GM12875 (cell line): ENCODE results near the gene TACR1.
A peak's percentile ranks its signal among the peaks of the same experiment; 100 is the strongest.
"Not testable (repeated sequence)": the region's sequence is repeated elsewhere in the genome, so short reads cannot be mapped to it uniquely, and the experiment has no call there.

Experiments used
- H3K4me3 ChIP-seq: one replicate; pipeline ENCODE4 v1.5.1; 2011; ENCODE audit warnings: low read depth, low read length, control low read depth
- CTCF ChIP-seq: IDR thresholded peaks from 2 replicates; pipeline ENCODE4 v1.5.1; 2011; ENCODE audit warnings: low read depth, mild to moderate bottlenecking, control low read depth, inconsistent platforms, low read length, moderate library complexity, borderline replicate concordance; ENCODE audit not compliant: insufficient read depth

The TACR1 gene

GRCh38 chr2:75199428-75200011 lies at the start of gene TACR1:
Gene TACR1, minus strand, starts transcription at chr2:75199520. Its CDS starts 586 bp downstream, at chr2:75198934.
- peak; percentile 82 for TF ChIP-seq CTCF

GRCh38 chr2:75248581-75248980 lies 49.3 kb upstream of the TACR1 start:
- H3K4me3 ChIP-seq, result not testable (repeated sequence)

More at GRCh38 chr2:75199428-75200011, at the start of gene TACR1:
- H3K4me3 ChIP-seq, result peak within 1 kb of the TSS; percentile 33

- no peak for TF ChIP-seq CTCF
Observed at GRCh38 chr2:75246441-75247167, 47.3 kb upstream of the TACR1 start.

GRCh38 chr2:75243219-75243618 lies 43.9 kb upstream of the TACR1 start:
- no peak overlapping the region for H3K4me3 ChIP-seq
- no peak for TF ChIP-seq CTCF

More at GRCh38 chr2:75246441-75247167, 47.3 kb upstream of the TACR1 start:
- no peak overlapping the region for H3K4me3 ChIP-seq

GRCh38 chr2:75241696-75242095 lies 42.4 kb upstream of the TACR1 start:
- H3K4me3 ChIP-seq, result no peak overlapping the region
- peak; percentile 16; the same call in 1 of the 2 replicates for TF ChIP-seq CTCF

- no peak overlapping the region for H3K4me3 ChIP-seq
- TF ChIP-seq CTCF, result no peak
Observed at GRCh38 chr2:75238670-75239330, 39.5 kb upstream of the TACR1 start.

- no peak for TF ChIP-seq CTCF
- no peak overlapping the region for H3K4me3 ChIP-seq
Observed at GRCh38 chr2:75237296-75237695, 38.0 kb upstream of the TACR1 start.
